Stomach smooth muscle (tissue), 2 donors: Measurements from ENCODE around the gene ZEB1.

Experiments
- H3K27ac ChIP-seq: one replicate; pipeline ENCODE4 v1.7.0; 2013; ENCODE audit warnings: mild to moderate bottlenecking, low read length, inconsistent platforms
- H3K27me3 ChIP-seq, 2 donors: one replicate each; pipeline ENCODE4 v1.7.0; 2013; ENCODE audit warnings: low read length in 2 of 2; ENCODE audit not compliant: insufficient read depth in 2 of 2, control insufficient read depth in 1 of 2
- H3K36me3 ChIP-seq, 2 donors: one replicate each; pipeline ENCODE4 v1.7.0; 2013; ENCODE audit warnings: low read length in 2 of 2; ENCODE audit not compliant: control insufficient read depth in 2 of 2, insufficient read depth in 2 of 2
- H3K4me1 ChIP-seq: one replicate; pipeline ENCODE4 v1.7.0; 2013; ENCODE audit warnings: low read length; ENCODE audit not compliant: control insufficient read depth, insufficient read depth
- H3K4me3 ChIP-seq, 2 donors: one replicate each; pipeline ENCODE4 v1.7.0; 2013; ENCODE audit warnings: low read length in 2 of 2
- H3K9ac ChIP-seq, 2 donors: one replicate each; pipeline ENCODE4 v1.7.0; 2013; ENCODE audit warnings: low read length in 2 of 2, mild to moderate bottlenecking in 1 of 2
- H3K9me3 ChIP-seq, 2 donors: one replicate each; pipeline ENCODE4 v1.7.0; 2013; ENCODE audit warnings: low read length in 2 of 2; ENCODE audit not compliant: control insufficient read depth in 2 of 2
- donor health status: healthy.
- donor health status: Pancreatic carcinoma.

Gene ZEB1

GRCh38 chr10:31366703-31367102 lies 47.7 kb downstream of the ZEB1 start:
- no peak overlapping the region for H3K27ac ChIP-seq
- no peaks in the 10 kb centered on the region for H3K4me1 ChIP-seq
- H3K9ac ChIP-seq = no peak overlapping the region
- no peak overlapping the region for H3K4me3 ChIP-seq
- no peaks in the 10 kb centered on the region for H3K27me3 ChIP-seq
- no peaks in the 10 kb centered on the region for H3K36me3 ChIP-seq
- H3K9me3 ChIP-seq = no peaks in the 10 kb centered on the region

DNA sequence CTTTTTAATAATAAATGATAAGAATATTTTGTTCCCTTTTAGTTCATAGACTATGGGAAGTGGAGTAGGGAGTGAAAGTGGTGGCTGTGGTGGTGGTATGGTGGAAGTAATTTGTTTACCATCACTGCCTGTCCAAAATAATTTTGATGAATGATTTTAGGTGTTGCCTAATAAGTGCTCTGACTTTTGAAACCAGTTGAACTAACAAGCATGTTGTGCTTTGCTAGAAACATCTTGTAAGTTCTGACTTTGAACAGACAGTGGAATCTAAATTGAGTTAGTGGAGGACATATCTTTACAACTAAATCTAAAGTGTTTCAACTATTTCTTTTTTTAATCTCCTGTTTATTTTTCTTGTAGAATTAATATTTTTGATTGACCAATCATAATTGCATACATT lies 49.7 kb downstream of the ZEB1 start:
- H3K4me3 ChIP-seq = no peak overlapping the region
- no peak overlapping the region for H3K9ac ChIP-seq
- H3K27me3 ChIP-seq = no peaks in the 10 kb centered on the region
- H3K27ac ChIP-seq = no peak overlapping the region
- no peaks in the 10 kb centered on the region for H3K4me1 ChIP-seq
- H3K36me3 ChIP-seq = no peaks in the 10 kb centered on the region
- H3K9me3 ChIP-seq = no peaks in the 10 kb centered on the region

DNA sequence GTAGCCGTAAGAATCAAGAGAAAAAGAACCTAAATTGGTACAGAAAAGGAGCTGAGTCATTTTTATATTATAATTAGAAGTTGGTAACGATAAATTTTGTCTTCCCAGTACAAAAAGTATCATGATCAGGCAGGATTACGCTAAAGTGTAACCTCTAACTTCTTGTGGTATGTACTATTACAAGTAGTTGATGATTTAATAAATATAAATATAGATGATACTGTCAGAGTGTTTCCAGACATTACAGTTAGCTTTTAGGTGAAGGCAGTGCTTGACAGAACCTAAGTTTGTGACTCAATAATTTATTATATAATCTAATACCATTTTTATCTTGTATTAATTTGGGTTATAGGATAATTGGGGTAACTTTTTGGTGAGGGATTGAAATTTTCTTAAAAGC lies 53.4 kb downstream of the ZEB1 start:
- Histone ChIP-seq H3K4me1 (no peaks in the 10 kb centered on the region), H3K36me3 (no peaks in the 10 kb centered on the region), H3K9me3 (no peaks in the 10 kb centered on the region), H3K27me3 (no peaks in the 10 kb centered on the region), H3K4me3 (no peak overlapping the region), H3K9ac (no peak overlapping the region), H3K27ac (no peak overlapping the region)

DNA sequence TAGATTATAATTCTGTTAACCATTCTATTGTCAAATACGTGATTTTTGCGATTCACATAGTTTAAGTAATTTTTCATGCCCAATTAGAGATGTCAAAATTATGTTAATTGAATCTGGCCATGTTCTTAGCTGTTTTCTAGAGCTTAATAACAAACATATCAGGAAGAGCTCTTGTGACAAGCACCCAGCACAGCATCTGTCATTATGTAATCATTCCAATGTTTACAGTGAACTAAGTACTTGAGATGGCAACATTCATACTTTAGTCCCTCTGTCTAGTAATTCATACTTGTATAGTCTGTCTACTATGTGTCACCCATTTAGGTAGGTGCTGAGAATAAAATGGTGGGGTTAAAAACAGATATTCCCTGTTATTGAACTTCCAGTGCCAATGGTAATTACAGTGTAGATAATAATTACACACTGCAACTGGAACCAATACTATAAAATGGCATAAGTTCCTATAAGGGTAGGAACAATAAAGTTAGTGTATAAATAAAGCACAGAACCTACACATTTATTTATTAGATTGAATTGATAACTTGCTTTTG lies 55.2 kb downstream of the ZEB1 start:
- Histone ChIP-seq H3K9ac (no peak overlapping the region), H3K36me3 (no peaks in the 10 kb centered on the region), H3K4me3 (no peak overlapping the region), H3K4me1 (no peaks in the 10 kb centered on the region), H3K9me3 (no peaks in the 10 kb centered on the region), H3K27me3 (no peaks in the 10 kb centered on the region), H3K27ac (no peak overlapping the region)

- Histone ChIP-seq H3K4me1 (no peaks in the 10 kb centered on the region), H3K36me3 (no peaks in the 10 kb centered on the region), H3K4me3 (no peak overlapping the region), H3K9me3 (no peaks in the 10 kb centered on the region), H3K9ac (no peak overlapping the region), H3K27me3 (no peaks in the 10 kb centered on the region), H3K27ac (no peak overlapping the region)
These were observed 62.2 kb downstream of the ZEB1 start for GRCh38 chr10:31381171-31381570.

DNA sequence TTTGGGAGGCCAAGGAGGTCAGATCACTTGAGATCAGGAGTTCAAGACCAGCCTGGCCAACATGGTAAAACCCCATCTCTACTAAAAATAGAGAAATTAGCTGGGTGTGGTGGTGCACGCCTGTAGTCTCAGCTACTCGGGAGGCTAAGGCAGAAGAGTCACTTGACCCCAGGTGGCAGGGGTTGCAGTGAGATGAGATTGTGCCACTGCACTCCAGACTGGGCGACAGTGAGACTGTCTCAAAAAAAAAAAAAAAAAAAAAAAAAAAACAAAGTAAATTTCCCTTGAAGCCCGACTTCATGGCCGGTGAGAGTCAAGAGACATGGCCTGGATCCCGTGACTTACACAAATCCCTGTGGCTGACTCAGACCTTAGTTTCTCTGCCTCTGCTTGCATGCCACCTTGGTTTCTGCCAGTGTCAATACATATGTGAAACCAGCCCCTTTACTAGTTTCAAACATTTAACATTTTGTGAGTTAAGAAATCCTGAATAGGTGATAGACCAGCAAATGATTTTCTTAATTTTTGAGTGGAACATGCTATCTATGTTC lies 62.8 kb downstream of the ZEB1 start:
- Histone ChIP-seq H3K4me3 (no peak overlapping the region), H3K36me3 (no peaks in the 10 kb centered on the region), H3K27me3 (no peaks in the 10 kb centered on the region), H3K27ac (no peak overlapping the region), H3K9ac (no peak overlapping the region), H3K4me1 (no peaks in the 10 kb centered on the region), H3K9me3 (no peaks in the 10 kb centered on the region)

DNA sequence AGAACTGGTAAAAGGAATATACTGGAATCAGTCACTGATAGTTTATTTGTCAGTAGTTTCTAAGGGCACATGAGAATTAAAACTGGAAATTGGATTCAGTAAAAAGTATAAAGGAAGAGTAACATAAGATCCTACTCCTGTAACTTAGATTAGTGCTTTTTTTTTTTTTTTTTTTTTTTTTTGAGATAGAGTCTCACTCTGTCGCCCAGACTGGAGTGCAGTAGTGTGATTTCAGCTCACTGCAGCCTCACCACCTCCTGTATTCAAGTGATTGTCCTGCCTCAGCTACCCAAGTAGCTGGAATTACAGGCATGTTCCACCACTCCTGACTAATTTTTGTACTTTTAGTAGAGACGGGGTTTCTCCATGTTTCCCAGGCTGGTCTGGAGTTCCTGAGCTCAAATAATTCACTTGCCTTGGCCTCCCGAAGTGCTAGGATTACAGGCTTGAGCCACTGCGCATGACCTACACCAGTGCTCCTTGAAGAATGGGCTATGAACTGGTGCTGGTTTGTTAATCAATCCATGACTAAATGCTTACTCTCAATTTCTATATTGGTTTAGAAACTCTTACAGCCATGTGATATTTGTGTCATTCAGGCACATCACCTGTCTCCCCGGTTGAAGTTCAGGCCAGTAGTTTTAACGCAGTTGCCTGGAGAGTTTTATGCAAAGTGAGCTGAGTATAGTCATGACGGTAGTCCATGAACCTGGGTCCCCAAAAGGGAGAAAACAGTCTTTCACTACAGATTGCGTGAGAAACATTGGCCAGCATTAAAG lies 65.0 kb downstream of the ZEB1 start:
- Histone ChIP-seq H3K9ac (no peak overlapping the region), H3K4me3 (no peak overlapping the region), H3K4me1 (no peaks in the 10 kb centered on the region), H3K27me3 (no peaks in the 10 kb centered on the region), H3K9me3 (no peaks in the 10 kb centered on the region), H3K27ac (no peak overlapping the region), H3K36me3 (peaks cover 0 to 3% of the 10 kb centered on the region in 2 donors)

- Histone ChIP-seq H3K27me3 (no peaks in the 10 kb centered on the region), H3K36me3 (peaks cover 0 to 3% of the 10 kb centered on the region in 2 donors), H3K4me3 (no peak overlapping the region), H3K4me1 (no peaks in the 10 kb centered on the region), H3K27ac (no peak overlapping the region), H3K9me3 (no peaks in the 10 kb centered on the region), H3K9ac (no peak overlapping the region)
These were observed 65.6 kb downstream of the ZEB1 start for GRCh38 chr10:31384589-31384949.

DNA sequence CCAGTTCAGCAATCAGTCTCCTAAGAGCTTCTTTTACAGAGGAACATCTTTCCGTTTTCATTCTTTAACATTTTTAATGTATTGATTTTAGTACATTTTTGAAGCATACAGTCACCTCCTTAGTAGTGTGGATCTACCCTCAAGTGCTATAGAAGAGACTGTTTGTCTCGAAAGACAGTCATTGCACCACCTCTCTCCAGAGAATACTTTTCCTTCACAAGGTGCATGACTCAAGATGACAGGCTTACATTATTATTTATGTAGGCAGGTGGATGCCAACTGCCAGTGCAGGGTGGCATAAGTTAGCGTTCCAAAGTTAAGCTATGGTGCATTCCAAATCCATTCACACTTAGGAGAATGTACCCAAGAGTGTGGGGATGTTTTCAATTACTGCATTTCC lies 71.8 kb downstream of the ZEB1 start:
- no peak overlapping the region for H3K27ac ChIP-seq
- H3K9me3 ChIP-seq = no peaks in the 10 kb centered on the region
- H3K9ac ChIP-seq = no peak overlapping the region
- peaks cover 2 to 8% of the 10 kb centered on the region in 2 donors for H3K36me3 ChIP-seq
- H3K4me1 ChIP-seq = no peaks in the 10 kb centered on the region
- H3K27me3 ChIP-seq = no peaks in the 10 kb centered on the region
- no peak overlapping the region for H3K4me3 ChIP-seq

- Histone ChIP-seq H3K9ac (no peak overlapping the region), H3K9me3 (no peaks in the 10 kb centered on the region), H3K27ac (no peak overlapping the region), H3K36me3 (peaks cover 2 to 5% of the 10 kb centered on the region in 2 donors), H3K4me3 (no peak overlapping the region), H3K27me3 (no peaks in the 10 kb centered on the region), H3K4me1 (peaks cover 4% of the 10 kb centered on the region)
These were observed 74.8 kb downstream of the ZEB1 start for GRCh38 chr10:31393844-31394243.

DNA sequence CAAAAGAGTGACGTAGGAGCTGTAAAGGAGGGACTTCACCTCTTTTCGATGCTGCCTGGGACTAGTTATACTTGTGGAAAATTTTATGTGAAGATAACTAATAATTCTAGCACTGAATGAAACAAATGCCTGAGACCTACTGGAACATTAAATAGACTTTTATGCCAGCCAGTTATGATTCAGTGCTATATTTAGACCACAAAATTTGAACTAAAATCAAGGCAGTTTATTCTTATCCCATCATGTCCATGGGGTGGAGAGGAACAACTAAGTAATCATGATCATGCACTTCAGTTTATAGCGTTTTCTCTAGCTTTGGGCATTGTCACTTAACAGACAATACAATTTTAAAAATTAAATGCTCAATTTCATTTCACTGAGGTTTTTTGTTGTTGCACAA lies 76.7 kb downstream of the ZEB1 start:
- Histone ChIP-seq H3K36me3 (peaks cover 2 to 3% of the 10 kb centered on the region in 2 donors), H3K9ac (no peak overlapping the region), H3K27ac (no peak overlapping the region), H3K4me1 (peaks cover 4% of the 10 kb centered on the region), H3K9me3 (no peaks in the 10 kb centered on the region), H3K27me3 (no peaks in the 10 kb centered on the region), H3K4me3 (no peak overlapping the region)
